NCI-H146 treated with DMSO at 0.1 percent for 48 hours (cell line): ENCODE measurements around the gene UQCC5.

Experiments used
- DNase-seq: peaks from one replicate; lab custom pipeline; 2025; ENCODE audit not compliant: unreplicated experiment; lab: John Stamatoyannopoulos, UW

Gene UQCC5

DNA sequence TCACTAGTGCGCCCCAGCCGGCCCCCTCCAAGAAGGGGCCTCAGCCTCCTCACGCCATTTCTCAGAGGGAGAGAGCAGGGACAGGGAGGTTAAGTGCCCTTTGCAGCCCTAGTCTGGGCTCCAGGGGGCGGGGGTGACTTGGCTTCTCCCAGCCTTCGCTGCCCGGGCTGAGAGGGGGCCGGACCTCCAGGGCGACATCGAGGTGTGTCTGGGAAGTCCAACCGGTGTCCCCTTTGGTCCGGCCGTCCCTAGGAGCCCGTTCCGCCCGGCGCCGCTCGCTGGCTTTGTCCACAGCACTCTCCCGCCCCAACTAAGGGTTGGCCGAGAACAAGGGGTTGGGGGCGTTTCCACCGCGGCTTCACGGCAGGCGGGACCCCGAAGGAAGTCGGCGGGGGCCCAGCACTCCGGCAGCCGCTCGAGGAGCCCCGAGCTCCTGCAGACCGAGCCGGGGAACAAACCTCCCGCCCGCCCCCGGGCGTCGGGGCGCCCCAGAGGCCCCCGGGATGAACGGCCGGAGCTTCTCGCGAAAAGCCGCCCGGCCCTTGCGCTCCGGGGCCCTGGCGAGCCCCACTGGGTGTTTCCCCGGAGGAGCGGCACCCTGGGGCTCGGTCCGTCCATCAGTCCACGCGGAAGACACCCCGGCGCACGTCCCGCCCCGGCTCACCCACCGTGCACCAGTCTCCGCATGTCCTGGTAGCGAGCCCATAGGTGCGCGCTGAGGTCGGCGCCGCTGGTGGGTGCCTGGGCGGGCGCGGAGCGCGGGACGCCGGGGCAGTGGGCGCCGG, 3.4 kb upstream of the UQCC5 start:
- no peak for DNase-seq

DNA sequence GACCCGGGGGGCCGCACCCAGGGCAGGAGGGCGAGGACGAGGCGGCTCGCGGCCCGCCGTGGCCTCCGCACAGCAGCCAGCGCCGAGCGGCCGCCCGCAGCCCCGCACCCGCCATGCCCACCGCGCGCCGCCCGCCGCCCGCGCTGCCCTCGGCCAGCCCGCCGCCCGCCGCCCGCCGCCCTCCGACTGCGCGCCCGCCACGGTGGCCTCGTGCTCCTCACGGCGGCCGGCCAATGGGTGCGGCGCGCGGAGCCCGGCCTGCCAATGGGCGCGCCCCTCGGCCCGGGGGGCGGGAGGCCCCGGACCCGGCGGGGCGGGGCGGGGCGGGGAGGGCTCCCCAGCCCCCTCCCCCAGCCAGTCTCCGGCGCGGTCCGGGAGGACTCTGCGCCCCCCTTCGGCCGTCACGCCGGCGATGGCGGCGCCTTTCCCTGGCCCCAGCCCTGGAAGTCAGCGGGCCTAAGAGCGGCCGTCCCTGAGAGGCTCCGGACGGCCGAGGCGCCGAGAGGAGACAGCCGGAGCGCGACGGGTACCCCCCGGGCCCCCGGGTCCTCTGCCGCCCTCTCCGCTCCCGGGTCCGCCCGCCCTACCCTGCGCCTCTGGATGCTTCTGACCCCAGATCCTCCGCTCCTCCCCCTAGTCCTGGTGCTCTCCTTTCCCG, 2.7 kb upstream of the UQCC5 start, which contains the start of gene NT5DC2:
Gene NT5DC2 (minus strand): TSS at position 235 of the 658 bp plus-strand sequence. CDS start 120 bp downstream, at position 115.
- no peak for DNase-seq

DNA sequence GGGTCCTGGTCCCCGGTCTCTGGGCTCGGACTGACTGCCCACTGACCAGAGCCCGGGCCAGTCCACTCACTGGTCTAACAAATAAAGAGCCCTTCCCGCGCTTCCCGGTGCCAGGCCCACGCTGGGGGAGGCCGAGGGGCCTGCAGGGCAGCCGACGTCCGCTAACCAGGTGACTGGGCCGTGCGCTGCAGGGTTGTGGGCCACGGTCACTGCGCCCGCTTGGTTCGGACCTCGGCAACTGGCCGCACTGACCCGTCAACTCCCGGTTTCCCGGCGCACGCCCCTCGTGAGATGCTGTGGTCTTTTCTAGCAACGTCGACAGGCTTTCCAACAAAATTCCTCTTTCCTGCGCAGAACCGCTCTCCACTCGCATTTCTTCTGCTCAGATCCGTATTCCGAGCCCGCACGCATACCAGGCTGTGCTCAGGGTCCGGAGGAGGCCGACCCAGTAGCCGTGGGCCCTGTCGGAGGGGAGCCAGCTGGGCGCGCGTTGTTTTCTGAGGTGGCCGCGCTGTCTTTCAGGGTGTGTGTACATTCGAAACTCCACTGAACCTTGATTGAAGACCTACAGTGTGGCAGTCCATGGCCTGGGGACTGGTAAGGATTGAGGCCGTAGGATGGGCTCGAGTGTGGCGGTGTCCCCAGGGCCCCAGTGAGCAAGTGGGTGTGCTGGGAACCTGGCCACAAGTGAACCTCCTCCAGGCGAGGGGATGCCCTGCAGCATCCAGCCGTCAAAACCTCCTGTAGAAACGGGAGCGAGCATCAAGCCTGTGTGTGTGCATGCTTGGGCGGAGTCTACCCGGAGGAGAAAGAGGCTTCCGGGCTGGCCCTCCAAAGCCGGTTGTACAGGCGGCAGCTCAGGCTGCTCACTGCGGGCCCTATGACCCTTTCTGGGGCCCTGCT, 1.9 kb upstream of the UQCC5 start:
- no peak for DNase-seq

DNA sequence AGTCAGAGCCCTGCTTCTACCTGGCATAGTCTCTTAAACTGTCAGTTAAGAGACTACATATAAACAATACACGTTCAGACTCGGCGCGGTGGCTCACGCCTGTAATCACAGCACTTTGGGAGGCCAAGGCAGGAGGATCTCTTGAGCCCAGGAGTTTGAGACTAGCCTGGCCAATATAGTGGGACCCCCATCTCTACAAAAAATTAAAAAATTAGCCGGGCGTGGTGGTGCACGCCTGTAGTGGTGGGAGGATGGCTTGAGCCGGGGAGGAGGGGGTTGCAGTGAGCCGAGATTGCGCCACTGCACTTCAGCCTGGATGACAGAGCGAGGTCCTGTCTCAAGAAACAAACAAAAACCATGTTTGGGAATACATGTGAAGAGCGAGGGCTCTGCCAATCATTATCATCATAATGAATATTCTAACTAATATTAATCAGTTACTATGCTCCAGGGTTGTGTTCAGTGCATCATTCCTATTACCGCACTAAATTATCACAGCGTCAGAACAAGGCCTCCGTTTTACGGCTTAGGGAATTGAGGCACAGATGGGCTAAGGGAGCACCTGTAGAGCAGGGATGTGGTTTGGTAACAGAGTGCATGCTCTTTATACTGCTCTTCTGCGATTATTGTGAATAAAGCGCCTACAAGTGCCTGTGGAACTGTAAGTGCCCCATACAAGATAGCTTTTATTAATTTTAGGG, 844 bp upstream of the UQCC5 start:
- DNase-seq, result no peak

DNA sequence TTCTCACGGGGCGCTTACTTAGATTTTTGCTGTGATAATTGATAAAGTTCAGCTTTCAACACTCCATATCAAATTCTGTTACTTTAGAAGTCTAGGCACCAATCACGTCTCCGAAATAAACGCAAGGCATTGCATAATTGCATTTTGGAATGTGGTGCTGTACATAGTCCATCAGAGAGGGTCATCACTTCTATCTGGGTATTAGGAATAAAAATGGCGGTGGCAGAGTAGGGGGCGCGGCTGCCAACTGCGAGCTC, 365 bp upstream of the UQCC5 start:
- DNase-seq, result no peak

DNA sequence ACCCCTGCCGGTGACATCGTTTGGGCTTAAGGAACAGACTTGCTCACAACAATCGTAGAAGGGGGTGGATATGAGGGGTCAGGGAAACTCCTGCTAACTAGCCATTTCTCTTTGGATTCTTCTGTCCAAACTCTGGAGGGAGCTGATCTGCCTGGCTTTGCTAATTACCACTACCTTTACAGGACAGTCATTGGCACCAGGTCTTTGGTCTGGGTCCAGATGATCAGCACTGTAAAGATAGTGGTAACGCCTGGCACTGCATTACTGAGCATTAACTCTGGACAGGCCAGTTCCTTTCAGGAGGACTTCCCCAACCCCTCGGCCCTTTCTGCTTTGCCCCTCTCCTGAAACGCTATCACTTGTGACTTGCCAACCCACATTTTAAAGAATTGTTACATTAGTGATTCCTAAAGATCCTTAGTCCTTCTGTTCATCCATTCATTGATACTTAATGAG, 788 bp downstream of the UQCC5 start:
- DNase-seq, result no peak

DNA sequence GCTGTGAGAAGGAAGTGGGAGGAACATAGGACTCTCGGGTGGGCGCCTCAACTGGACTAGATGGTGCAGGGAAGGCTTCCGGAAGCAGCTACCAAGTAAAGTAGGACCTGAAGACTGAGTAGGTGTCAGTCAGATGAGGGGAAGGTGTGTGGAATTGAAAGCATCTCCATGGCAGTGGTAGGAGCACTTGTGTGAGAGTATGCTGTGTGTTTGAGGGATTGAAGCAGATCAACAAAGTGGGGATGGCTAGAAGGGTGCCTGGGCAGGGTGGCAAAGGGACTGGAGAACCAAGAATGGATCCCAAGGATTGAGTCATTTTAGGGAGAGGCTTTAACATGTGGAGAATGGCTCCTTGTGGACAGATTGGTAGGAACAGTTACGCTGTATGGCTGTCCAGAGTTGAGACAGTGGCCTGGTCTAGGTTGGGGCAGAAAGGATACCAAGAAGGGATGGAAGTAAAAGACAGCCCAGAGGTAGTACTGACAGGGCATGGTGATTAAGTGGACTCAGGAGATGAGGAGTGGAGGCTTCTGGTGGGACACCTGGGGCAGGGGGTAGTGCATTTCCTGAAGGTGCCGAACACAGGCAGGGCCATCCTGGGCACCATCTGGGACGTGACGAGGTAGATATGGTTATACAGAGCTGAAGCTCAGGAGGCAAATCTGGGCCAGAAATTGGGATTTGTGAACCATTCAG, 1.5 kb downstream of the UQCC5 start:
- no peak for DNase-seq

DNA sequence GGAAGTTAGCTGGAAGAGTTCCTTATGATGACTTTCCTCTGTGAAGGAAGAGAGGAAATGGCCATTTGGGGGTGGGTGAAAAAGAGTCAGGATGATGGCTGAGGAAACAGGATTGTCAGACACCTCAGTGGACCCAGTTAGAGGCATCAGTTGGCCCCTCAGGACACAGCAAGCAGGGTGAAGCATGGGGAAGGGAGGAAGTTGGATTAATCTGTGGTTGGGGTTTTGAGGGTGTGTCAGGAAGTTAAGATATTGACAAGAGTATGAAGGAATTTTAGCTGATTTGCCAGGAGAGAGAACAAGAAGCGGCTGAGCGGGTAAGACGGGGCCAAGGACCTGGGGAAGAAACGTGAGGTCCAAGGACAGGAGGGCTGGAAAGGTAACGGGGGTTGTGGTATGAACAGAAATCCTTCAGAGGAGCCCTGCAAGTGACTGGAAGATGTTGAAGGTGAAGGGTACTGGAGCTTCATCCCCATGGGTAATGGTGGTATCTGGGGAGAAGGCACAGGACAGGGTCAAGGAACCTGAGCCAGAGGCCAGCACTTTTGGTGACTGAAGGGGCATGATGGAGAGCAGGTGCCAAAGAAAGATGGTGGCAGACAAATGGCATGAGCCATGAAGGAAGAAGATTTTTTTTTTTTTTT, 2.7 kb downstream of the UQCC5 start:
- no peak for DNase-seq

DNA sequence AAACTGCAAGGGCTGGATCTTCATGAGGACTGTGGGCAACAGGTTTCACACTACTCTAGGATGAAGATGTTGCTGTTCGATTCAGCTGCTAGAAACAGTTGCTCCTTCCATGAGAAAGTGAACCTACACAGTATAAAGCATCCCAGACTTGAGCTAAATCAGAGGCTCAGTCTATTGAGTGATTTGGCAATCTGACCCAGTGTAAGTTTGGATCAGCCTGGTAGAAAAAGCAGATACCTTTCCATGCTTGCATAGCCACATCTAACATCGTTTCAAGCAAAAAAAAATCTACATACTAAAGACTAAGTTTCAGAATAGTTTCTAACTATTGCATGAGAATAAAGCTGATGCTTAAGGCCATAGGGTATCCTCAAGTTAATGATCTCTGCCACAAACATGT, 4.6 kb downstream of the UQCC5 start:
- no peak for DNase-seq

DNA sequence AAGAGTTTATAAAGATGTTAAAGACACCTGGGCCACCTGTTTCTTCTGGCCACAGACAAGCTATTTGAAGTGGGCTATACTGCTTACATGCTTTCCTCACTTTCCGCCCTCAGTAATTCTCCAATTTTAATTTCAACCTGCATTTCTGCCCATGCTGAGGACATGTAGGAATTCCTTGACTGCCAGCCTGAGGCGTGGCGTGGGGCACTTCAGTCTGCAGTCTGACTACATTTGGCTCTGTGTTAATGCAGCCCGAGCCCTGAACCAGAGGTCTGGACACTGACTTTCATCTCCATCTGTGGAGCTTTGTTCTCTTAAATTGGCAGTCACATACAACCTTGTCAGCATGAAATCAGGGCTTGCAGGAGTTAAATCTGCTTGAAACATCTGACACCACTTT, 8.5 kb downstream of the UQCC5 start:
- DNase-seq, result no peak

DNA sequence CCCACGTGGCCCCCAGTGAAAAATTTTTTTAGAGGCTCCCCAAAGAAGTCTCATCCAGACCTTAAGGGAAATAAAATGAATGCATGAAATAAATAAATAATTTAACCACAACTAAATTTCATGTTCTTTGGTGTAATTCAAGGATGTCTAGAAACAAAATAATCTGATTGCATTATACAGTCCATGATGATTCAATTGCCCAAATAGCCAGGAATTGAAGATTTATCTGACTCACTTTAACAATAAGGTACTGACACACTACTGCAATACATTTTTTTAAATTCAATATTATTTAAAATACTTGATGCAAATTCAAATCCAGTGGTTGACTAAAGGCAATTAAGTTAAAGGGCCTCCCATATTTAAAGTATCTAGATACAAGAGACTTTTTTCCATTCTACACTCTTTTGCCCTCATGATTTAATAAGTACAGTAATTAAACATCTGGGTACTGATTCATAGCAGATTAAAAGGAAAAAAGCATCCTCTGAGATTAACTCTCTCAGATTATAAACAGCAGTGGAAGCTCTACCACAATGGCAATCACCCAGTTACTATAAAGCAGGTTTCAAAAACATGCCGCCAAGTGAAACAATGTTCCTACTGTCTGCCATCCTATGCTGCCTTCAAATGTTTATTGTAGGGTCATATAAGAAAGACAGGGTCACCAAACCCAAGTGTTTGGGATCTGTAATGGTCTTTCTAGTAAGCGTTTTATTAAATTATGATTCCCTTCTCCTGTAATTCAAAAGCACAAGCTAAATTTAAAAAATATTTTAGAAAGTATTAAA, 9.9 kb downstream of the UQCC5 start:
- no peak for DNase-seq

DNA sequence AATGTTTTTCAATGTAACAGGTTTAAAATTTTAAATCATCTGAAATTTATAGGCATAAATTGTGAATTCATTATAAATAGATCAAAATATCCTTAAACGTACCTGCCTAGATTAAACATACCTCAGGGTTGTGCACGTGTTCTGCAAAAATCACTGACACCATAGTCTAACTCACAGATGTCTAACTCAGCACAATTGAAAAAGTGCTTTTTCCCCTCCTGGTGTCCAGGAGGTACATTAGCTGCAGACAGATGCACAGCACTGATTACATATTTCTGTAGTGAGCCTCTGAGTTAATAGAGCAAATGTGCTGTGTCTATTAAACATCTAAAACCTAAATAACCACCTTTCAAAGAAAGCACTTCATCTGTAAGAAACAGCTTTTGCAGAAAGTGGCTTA, 10.7 kb downstream of the UQCC5 start:
- DNase-seq, result no peak

DNA sequence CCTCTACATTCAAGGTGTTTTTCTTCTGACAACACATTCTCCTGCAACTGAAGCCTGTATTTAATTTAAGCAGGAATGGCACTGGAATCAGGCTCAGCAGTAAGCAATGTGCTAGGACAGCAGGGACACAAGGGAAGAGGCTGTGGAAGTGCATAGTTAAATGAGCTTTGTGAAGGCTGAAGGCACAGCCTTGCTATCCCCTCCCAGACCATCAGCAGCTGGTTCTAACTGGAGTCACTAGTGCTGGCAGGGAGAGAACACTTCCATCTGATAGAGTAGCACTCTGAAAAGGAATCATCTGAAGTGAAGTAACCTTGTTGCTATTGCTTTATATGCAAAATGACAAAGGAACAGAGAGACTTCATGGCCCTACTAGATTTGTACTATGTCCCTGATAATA, 14.7 kb downstream of the UQCC5 start:
- DNase-seq, result no peak

DNA sequence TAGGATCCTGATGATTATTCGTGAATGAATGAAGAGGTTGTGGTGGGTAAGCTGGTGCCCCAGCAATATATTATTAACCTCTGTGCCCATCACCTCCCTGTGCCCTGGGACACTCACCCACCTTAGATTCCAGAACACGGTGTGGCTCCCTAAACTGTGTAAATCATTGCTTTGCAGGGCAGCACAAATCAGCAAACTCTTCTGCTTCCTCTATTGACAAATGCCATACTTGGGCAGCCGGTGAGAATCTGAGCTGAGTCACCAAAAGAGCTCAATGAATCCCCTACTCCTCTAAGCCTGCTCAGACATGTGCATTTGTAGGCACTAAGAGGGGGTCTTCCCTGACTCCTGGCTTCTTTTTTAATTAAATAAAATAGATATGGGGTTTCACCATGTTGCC, 15.7 kb downstream of the UQCC5 start:
- no peak for DNase-seq

DNA sequence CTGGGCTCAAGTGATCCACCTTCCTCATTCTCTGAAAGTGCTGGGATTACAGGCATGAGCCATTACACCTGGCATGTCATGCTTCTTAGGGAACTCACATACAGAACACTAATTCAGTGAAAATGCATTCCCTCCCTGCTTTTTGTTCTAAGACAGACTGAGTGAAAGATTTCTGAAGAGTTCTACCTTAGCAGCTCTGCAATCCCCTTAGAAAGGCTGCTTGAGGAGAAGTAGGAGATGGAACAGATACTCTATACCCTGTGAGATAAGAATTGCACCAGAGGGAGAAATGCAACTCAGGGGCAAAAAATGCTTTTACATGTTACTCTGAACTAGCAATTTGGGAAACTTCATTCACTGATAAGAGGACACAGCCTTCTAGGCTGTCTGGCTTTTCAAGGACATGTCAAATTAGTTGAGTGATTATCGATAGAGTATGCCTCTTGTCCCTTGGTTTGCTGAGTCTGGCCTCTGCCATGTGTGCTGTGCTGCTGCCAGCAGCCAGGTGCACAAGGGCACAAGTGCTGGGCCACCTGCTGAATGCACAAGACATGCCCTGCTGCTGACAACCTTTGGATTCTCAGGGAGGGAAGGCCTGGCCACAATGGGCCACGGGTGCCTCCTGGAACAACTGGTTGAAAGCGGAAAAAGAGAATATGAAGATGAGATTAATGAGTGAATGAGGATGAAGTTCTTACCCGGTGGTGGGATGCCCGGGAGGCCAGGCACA, 17.8 kb downstream of the UQCC5 start:
- DNase-seq, result no peak

DNA sequence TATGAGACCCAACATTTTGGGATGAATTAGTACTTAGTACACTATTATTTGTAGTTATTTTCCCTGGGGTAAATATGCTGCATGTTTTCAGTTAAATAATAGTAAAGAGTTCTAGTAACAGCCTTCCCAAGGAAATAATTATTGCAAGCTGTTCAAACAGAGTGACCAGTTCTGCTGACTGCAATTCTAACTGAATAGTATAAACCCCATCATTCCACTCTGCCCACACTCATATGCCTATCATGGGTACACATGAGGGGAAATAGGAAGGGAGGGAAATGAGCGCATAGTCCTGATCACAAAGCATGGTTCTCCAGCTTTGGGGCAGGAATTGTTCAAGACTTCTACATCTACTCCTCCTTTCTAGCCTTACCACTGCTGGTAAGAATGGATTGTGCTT, 18.7 kb downstream of the UQCC5 start:
- peak; percentile 19 for DNase-seq

DNA sequence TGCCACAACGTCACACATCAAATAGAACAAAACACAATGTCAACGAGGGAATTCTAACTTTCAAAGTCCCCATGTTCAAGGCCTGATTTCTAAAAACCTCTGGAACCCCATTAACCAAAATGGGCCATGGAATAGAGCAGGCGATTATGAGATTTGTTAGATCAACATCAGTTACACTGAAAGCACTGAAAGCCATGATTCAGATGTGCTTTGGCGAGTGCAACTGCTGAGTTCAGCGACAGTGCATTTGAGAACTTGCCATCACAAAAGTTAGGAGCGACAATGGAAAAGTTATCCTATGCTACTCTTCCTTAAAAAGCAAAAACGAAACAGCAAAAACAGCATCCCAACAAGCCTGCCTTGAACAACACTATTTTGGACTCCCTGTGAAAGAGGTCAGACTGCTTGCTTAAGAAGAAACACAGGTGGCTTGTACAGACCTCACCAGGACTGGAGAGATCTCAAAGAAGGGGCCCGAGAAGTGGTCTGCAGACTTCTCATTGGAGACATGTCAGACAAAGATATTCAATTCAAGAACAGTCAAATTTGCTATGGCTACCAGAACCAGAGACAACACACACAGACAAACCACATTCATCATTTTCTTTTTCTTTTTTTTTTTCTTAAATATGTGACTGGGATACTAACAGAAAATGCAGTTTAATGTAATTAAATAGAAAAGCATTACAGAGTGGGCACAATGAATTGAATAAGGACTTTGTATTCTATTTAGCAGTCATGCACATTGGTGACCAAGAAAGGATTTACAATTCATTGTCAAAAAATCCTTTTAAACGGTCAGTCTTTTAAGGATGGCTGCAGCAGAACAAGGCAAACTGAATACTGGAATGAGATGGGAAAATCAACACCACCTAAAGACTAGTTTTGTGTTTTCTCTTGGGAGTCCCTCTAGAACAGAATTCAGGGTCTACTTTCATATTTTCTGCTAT, 20.9 kb downstream of the UQCC5 start:
- DNase-seq, result no peak

DNA sequence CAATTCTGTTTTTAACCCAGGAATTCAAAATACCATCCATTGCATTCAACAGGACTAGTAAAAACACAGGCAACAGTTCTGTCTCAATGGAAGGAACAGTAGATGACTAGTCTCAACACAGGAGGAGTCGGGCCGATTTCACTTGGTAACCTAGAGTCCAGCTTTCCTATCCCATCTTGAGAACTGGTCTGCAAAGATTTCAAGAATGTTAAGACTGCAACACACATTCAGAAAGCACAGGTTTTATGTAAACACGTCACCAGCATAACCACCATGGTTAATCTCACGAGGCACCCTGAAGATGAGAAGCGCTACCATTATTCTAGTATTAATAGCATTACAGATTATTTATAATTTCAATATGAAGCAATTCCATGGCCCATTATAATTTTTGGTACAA, 22.0 kb downstream of the UQCC5 start:
- no peak for DNase-seq
